ENCODE results near the gene CFAP410. TPM values are rescaled to one million over a fixed set of nuclear protein-coding genes. Genes with fewer than 3 reads are reported as not detected.

CFAP410 gene
- polyA plus RNA-seq, 4 donors = 16.2 to 37.2 (median 32.5) TPM

DNA sequence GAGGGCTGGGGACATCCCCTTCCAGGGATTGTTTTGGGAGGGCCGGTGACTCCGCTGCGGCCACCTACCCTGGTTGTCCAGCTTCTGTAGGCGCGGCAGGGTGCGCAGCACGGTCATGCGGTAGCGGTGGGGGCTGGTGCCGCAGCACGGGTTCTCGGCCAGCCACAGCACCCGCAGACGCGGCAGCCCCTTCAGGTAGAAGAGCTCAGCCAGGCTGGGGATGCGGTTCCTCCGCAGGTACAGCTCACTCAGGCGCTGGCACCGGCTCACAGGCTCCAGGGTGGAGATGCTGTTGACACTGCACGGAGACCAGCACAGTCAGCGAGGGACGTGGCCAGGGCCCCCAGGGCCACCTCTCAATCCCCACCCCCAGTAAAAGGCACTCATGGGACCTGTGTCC lies 6.2 kb downstream of the CFAP410 start:
- DNase-seq (ENCODE audit: low read depth in 4 of 4, low spot score in 2 of 4) = no peak

DNA sequence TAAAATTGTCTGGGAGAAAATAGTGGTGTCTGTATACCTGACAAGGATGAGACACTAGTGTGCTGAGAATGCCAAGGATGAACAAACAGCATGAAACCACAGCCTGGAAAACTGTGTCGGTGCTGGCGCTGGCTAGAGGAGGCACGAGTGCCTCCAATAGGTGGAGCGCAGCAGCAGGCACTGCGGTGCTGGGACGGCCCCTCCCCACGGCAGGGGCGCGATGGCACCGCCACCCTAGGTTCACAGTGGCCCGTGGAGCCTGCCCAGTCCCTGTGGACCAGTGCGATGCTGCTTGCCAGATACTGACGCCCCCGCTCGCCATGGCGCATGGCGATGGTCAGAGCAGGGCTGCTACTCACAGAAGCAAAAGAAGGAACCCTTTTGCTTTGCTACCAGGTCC lies 6.8 kb downstream of the CFAP410 start:
- DNase-seq (ENCODE audit: low read depth in 4 of 4, low spot score in 2 of 4) = no peak

DNA sequence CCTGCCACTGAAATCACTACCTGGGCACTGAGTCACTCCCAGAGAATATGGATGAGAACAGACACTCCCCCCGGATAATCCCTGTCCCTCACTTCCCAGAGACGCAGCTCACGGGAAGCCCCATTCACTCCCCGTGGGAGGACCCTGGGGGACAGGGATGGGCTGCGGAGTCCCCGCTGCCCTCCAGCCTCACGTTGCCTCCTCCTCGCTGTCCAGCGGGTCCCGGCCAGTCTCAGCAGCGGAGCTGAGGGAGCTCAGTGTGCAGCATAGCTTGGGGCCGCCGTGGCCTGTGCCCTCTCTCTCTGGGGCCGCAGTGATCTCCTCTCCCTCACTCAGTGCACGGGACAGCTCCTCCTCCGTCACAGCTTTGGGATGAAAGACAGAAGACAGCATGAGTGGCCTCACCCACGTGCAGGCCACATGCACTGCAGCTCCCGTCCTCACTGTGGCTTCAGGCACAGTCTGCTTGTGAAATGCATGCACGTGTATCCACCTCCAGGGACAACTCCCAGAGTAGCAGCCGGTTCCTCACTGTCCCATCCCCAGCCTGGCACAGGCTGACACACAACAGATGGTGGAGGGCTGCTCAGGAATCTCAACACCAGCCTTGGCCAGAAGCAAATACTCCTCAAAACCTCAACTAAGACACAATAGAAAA lies 7.4 kb downstream of the CFAP410 start:
- DNase-seq (ENCODE audit: low read depth in 4 of 4, low spot score in 2 of 4) = no peak

DNA sequence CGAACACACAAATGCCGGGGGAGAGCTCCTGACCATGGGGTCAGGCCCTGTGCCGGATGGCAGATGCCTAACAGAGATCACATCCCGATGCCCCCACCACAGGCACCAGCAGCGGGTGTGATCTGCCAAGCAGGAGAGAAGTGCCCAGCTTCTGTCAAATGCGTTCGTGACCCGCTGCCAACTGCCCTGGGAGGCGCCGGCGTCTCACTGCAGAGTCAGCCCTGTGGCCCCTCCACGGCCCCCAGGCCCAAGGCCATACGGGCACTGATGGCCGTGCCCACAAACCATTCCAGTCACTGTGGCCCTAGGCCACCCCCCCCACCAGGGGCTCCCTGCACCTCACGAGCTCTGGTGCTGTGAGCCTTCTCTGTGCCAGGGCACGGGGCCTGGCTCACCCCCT lies 8.0 kb downstream of the CFAP410 start:
- DNase-seq (ENCODE audit: low read depth in 4 of 4, low spot score in 2 of 4) = no peak

DNA sequence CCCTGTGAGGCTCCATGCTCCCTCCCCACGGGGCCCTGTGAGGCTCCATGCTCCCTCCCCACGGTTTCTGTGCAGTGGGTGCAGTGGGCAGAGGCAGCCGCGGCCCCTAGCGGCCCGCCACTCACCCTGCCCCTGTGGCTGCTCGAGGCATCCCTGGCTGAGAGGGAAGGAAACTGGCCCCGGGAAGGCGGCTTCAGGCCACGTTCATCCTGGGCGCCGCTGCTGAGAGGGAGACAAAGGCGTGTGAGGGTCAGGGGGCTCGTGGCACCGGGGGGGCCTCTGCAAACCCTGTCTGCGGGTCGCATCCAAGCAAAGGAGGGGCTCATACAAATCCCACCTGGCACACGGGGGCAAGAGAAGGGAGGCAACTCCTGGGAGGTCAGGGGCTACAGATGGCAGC lies 8.5 kb downstream of the CFAP410 start:
- no peak for DNase-seq (ENCODE audit: low read depth in 4 of 4, low spot score in 2 of 4)

DNA sequence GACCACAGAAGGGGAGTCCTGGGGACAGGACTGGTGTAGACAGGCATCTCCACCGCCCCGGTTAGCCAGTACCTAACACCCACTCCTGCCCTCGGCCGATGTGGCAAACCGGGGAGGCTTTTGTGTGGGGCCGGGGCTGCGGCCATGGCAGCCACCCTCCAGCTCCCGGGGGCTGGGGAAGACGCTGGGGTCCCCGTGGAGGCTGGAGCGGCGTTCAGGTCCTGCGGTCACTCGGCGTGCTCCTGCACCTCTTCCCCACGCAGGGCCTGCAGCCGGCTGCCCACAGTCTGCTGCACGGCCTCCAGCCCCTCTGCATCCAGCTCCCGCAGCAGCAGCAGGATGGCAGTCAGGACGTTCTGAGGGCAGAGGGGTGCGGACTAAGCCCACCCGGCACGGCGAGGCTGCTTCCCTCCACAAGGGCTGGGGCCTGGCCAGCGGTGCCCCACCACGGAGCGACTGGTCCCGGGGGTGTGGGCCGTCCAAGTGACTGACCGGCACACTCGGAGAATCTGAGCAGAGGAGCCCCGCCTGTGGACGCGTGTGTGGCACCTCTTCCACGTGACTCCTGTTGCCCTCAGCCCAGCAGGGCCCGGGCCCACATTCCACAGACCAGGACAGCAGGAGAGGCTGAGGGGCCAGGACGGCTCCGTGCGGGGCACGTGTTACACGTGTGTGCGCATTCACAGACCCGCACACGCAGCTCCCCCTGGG lies 9.1 kb downstream of the CFAP410 start:
- DNase-seq (ENCODE audit: low read depth in 4 of 4, low spot score in 2 of 4) = no peak

DNA sequence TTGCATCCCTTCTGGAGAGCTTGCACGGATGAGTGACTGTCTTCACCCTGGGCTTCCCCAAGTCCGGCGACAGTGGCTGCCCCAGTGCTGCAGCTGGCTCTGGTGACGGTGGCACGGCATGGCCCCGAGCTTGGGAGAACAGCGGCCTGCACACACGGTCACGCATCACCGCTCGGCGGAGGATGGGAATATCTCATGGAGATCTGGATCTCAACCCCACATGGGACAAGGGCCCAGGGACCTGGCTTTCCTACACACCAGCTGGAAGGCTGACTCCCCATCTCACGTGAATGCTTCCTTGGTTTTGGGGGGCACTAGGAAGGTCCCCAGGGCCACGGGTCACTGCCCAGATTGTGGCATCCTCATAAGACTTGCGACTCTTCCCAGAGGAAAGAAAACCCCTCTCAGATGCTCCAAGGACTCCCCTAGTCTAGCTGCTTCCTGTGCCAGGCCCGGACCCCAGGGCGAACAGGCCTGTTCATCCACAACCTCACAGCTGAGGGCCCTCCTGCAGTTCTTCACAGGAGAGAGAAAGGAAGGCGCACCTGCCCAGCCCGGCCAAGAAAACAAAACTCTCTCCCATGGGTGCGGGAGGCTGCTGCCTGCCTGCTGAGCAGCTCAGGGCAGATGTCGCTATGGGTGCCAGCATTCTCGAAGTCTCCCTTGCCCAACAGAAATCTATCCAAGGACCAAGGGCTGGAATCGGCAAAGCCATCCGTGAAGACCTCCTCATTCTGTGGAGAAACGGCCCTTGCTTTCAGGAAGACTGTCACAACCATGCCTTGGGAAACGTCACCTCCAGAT lies 9.9 kb downstream of the CFAP410 start:
- no peak for DNase-seq (ENCODE audit: low read depth in 4 of 4, low spot score in 2 of 4)

DNA sequence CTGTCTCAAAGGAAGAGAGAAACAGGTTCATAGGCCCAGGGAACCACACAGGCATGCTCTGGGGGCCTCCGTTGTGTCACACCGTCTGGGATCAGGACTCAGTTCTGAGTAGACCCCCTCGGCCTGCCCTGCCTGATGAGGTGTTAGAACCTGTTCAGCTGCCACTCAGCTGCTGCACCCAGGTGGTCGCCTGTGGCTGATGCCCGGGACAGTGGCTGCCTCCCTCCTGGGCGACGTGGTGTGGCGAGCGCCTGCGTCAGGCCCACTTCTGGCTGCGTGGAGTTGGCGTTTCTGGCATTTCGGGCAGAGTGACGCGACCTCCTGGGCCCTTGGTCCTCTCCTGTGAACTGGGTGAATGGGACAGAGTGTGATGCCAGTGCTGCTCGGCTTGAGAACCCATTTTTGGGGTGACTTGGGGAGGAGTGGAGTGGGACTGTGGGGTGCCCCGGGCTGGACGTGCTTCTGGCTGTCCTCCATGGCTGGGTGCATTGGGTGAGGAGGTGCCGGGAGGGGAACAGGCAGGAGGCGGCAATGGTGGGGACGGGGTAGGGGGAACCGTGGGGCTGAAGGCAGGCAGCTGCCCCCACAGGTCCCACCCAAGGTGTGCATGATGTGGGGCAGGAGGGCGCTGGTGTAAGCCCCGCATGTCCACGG lies 10.8 kb downstream of the CFAP410 start:
- no peak for DNase-seq (ENCODE audit: low read depth in 4 of 4, low spot score in 2 of 4)

DNA sequence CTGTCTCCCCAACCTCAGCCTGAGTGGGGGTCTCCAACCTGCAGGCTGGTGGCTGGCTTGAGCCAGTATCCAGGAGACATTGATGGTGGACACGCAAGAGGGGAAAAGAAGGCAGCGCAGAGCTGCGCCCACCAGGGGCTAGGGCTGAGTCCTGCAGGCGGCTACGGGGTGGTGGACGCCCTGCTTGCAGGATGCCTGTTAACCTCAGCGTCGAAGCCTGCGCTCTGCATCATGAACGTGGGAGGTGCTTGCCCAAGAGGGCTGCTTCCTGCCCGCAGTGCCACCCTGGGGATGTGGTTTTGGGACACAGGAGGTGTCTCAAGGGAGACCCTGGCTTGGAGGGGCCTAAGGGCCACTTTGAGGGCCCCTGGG lies 11.6 kb downstream of the CFAP410 start:
- DNase-seq (ENCODE audit: low read depth in 4 of 4, low spot score in 2 of 4) = no peak

DNA sequence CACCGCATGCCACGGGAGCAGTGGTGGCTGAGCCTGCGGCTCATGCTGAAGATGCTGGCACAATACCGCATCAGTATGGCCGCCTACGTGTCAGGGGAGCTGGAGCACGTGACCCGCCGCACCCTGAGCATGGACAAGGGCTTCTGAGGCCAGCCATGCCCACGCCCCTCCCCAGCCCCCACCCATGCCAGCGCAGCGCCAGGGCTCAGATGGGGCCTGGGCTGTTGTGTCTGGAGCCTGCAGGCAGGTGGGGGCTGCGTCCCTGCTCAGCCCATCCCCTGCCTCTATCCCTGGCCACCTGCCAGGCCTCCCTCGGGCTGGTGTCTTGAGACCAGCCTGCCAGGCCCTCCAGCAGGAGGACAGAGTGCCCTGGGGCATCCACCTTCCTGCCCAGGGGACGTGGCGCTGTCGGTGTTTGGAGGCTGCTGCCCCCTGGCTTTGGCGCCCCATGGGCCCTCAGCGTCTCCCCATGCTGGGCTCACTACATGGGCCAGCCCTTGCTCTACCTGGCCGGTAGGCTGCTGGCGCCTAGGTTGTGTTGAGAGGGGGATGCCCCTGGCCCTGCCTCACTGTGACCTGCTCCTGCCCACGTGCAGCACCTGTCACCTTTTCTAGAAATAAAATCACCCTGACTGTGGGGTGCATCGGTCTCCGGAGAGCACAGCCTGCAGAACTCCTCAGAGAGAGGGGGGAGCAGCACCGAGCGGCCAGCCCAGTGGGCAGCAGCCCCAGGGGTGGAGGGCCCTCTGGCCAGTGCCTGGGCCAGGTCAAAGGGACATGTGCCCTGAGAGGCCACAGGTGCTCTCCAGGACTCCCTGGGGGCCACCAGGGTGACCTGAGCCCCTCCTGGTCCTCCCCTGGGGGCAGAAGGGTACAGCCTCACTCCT lies 12.2 kb downstream of the CFAP410 start:
- DNase-seq (ENCODE audit: low read depth in 4 of 4, low spot score in 2 of 4) = no peak

DNA sequence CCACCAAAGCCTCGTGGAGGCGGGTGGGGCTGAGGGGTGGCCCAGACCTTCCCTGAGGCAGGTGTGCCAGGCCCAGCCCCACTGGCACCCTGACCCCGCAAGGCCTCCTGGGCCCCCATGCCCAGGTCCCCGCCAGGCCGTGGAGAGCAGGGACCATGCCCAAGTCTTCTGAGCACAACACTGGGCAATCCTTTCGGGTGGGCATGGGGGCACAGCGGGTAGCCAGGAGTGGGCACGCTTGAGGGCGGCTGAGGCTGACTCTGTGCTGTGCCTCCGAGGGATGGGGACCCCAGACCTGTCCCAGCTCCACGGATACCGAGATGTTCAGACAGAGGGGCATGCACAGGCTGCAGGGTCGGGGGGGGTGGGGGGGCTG lies 12.9 kb downstream of the CFAP410 start:
- no peak for DNase-seq (ENCODE audit: low read depth in 4 of 4, low spot score in 2 of 4)

DNA sequence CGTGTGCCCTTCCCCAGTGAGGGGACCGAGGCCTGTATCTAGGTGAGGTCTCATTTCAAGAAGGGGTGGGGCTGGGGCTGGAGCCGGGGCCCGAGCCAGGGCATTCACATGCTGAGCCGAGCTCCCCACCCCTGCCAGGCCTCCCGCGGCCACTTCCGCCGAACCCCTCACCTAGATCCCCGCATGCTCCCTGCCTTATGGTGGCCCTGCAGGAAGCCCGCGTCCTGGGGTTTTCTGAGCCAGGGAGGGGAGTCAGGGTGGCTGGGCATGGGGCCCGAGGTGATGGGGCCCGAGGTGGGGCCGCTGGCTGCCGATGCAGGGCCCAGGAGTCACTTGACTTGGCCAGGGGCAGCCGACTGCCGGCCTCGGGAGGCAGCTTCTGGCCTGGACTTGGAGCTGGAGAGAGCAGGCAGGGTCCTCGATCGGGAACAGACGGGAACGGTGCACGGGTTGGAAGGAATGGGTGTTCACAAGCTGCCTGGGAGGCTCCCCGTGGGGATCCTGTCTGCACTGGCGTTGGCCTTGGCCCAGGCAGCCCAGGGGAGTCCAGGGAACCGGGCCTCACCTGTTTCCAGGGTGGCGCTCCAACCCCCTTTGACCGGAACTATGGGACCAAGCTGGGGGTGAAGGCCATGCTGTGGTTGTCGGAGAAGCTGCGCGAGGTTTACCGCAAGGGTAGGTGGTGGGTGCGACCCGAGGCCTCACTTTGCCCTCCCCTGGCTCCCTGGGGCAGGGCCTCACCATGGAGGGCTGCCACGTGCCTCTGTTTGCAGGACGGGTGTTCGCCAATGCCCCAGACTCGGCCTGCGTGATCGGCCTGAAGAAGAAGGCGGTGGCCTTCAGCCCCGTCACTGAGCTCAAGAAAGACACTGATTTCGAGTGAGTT lies 13.6 kb downstream of the CFAP410 start:
- no peak for DNase-seq (ENCODE audit: low read depth in 4 of 4, low spot score in 2 of 4)

DNA sequence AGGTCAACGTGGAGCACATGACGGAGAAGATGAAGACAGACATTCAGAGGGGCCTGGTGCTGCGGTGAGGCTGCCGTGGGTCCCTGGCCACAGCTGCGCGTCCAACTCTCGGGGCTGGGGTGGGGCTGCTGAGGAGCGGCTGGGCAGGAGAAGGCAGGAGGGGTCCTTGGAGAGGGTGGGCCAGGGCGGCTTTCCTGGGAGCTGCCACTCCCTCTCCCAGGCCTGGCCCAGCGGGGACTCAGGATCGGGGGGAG lies 14.4 kb downstream of the CFAP410 start:
- DNase-seq (ENCODE audit: low read depth in 4 of 4, low spot score in 2 of 4) = no peak

DNA sequence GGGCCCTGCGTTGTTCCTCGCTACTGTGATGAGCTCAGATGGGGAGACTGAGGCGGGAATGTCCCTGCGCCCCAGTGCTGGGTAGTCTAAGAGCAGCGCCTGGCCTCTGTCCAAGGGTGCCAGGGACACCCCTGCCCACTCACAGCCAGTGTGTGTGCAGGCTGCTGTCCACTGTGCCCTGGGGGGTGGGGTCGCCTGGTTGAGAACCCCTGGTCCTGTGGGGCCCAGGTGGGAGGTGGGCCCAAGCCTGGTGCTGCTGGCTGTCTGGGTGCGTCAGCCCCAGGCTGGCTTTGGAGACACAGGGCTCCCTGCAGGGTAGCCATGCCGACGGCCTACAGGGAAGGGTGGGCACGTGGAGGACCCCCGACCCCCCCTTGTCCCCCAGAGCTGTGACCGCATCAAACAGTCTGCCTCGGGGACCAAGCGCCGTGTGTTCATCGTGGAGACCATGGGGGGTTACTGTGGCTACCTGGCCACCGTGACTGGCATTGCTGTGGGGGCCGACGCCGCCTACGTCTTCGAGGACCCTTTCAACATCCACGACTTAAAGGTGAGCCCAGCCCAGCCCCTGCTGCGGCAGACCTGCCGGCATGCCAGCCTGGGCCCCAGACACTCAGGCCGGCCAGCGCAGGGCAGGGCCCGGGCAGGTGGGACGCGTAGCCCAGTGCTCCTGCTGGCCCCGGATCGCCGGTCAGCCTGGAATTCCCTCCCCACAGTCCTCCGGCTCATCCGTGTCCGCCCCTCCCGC lies 14.9 kb downstream of the CFAP410 start:
- DNase-seq (ENCODE audit: low read depth in 4 of 4, low spot score in 2 of 4) = no peak

DNA sequence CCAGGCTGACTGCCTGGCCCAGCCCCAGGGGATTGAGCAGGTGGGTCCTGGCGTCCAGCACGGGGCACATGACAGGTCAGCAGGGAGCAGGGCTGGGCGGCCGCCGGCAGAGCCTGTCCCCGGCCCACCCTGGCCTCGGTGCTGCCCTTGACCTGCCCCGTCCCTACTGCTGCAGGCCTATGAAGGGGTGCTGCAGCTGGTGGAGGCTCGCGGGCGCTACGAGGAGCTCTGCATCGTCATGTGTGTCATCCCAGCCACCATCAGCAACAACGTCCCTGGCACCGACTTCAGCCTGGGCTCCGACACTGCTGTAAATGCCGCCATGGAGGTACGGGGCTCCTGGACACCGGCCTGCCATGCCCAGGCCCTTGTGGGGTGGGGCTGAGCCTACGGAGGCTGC lies 15.6 kb downstream of the CFAP410 start:
- no peak for DNase-seq (ENCODE audit: low read depth in 4 of 4, low spot score in 2 of 4)

DNA sequence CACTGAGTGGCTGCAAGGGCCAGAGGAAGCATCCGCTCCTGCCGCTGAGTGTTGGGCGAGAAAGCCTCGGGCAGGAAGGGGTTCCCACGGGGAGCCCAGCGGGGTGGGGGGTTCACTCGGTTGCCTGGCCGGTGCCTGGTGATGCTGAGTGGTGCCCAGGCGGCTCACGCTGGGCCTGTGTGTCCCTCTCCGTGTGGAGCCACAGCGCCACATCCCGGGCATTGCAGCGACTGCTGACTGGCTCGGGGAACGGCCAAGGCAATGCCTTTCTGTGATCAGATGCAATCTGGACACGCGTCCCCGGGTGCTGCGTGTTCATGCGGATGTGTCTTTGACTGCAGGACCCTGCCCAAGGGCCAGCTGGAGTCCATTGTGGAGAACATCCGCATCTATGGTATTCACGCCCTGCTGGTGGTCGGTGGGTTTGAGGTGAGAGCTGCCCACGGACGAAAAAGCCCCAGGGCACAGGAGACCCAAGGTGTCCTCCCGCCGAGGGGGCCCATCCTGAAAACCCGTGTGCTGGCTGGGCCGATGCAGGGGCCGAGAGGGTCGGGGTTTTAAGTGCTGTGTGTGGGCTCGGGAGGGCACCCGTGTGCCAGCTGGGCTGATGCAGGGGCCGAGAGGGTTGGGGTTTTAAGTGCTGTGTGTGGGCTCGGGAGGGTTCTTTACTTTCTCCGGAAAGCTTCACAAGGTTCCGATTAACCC lies 16.4 kb downstream of the CFAP410 start:
- no peak for DNase-seq (ENCODE audit: low read depth in 4 of 4, low spot score in 2 of 4)

DNA sequence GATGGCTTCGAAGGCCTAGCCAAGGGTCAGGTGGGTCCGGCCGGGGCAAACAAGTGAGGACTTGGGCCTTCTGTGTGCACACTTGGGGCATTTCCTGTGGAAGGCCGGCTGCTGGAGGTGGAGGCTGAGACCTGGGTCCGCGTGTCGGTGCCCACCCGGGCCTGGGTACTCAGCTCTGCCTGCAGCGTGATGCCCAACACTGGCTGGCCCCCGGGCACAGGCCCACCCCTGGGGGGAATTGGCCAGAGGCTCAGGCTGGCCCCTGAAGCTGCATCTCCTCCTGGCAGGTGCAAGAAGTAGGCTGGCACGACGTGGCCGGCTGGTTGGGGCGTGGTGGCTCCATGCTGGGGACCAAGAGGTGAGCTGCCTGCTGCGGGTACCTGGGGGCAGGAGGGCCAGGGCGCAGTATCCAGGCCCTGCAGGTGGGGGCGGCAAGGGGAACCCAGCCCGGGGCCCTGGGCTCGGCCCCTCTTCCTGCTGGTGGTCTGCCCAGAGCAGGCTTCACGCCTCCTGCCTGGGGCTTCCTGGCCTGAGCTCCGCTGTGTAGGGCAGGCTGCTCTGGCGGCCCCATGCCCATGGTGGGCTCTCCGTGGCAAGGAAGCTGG lies 17.2 kb downstream of the CFAP410 start:
- DNase-seq (ENCODE audit: low read depth in 4 of 4, low spot score in 2 of 4) = no peak

DNA sequence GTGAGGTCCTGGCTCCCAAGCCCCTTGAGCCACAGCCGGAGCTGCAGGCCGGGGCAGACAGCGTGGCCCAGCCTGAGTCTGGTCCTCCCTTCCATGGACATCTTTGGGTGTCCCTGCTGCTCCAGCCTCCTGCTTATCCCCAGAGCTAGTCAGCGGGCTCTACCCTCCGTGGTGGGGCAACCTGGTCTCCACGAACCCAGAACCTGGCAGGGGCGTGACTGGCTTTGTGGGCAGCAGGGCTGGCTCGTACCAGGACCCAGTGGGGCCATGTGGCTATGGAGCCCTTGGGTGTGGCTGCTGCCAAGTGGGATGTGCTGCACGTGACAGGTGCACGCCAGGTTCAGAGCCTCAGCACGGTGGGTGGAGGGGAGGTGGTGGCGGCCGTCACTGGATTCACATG lies 18.3 kb downstream of the CFAP410 start:
- DNase-seq (ENCODE audit: low read depth in 4 of 4, low spot score in 2 of 4) = no peak
